ENCODE measurements around the gene AP4E1.
A peak's percentile ranks its signal among the peaks of the same experiment; 100 is the strongest.
"Not testable (repeated sequence)": the region's sequence is repeated elsewhere in the genome, so short reads cannot be mapped to it uniquely, and the experiment has no call there.

Gene AP4E1

DNA sequence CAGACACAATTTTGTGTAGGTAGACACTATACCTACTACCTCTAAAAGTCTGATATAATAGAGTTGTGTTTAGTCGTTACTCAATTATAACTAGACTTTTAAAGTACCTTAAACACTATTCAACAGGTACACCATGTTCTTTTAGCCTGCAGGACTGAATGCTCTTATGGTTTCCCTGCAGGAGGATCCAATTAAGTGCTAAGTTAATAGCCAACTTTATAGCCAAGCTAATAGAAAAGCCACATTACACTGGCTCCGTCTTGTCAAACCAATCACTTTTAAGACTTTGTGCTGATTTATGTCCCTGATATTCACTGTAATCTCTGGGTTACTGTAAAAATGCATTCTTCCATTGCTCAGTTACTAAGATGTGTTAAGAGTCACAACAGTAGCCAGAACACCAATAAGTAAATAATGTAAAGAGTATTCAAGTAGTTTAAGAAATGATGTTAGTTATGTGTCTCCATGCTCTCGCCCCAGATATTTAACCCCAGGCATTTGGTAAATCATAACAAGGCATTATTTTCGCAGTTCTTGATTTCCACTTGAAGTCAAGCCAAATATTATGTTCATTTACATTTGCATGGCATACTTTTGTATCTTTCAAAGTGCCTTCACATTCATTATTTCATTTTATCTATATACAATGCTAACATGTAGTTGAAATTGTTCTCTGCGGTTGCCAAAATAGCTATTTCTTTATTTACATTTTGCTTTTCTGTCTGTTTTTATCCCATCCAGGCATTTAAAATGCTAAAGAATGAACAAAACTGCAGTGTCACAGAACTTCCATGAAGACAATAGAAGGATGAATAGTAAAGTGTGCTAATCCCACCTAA is 42.7 kb upstream of the AP4E1 start:
- Histone ChIP-seq H3K4me3 (ENCODE audit: low read length) (no peak overlapping the region), H3K4me1 (ENCODE audit: low read length) (no peaks in the 10 kb centered on the region), H3K36me3 (replicated peaks; ENCODE audit: low read depth, low read length) (no peaks in the 10 kb centered on the region), H3K9me3 (ENCODE audit: insufficient read depth, low read length) (no peaks in the 10 kb centered on the region), H3K27me3 (ENCODE audit: low read depth, low read length) (peaks cover 12% of the 10 kb centered on the region; the same call in 1 of the 2 replicates), H3K9ac (ENCODE audit: low read length) (no peak overlapping the region), H3K4me2 (ENCODE audit: low read length) (no peak overlapping the region), H3K79me2 (ENCODE audit: low read length) (no peaks in the 10 kb centered on the region), H4K20me1 (ENCODE audit: insufficient read depth, low read length) (no peaks in the 10 kb centered on the region), H3K27ac (ENCODE audit: low read length) (no peak overlapping the region), H2AFZ (ENCODE audit: low read depth, low read length) (no peak overlapping the region)
- TF ChIP-seq EZH2phosphoT487 (IDR thresholded peaks at IDR 0.05; ENCODE audit: low read depth): no peak
- TF ChIP-seq, protein P1, sequence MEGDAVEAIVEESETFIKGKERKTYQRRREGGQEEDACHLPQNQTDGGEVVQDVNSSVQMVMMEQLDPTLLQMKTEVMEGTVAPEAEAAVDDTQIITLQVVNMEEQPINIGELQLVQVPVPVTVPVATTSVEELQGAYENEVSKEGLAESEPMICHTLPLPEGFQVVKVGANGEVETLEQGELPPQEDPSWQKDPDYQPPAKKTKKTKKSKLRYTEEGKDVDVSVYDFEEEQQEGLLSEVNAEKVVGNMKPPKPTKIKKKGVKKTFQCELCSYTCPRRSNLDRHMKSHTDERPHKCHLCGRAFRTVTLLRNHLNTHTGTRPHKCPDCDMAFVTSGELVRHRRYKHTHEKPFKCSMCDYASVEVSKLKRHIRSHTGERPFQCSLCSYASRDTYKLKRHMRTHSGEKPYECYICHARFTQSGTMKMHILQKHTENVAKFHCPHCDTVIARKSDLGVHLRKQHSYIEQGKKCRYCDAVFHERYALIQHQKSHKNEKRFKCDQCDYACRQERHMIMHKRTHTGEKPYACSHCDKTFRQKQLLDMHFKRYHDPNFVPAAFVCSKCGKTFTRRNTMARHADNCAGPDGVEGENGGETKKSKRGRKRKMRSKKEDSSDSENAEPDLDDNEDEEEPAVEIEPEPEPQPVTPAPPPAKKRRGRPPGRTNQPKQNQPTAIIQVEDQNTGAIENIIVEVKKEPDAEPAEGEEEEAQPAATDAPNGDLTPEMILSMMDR (IDR thresholded peaks at IDR 0.05; ENCODE audit: low read depth, low read length): no peak

DNA sequence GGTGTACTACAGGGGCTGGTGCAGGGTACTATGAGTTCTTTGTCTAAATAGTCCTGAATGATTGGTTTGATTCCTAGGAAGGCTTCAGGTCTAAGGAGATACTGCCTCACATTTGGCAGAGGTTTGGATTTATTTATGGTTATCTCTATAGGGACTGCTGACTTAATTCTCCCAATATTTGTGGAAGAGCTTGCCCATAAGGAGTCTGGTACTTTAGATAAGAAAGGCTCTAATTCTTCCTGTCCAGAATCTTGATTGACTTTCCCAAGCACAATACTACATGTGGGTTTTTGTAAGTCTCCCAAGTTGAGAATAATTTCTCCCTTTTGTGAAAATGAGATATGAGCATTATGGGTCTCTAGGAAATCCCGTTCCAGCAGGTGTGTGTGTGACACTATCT is 36.7 kb upstream of the AP4E1 start:
- no peaks in the 10 kb centered on the region for H3K79me2 ChIP-seq (ENCODE audit: low read length)
- no peaks in the 10 kb centered on the region for H3K36me3 ChIP-seq (replicated peaks; ENCODE audit: low read depth, low read length)
- H3K4me2 ChIP-seq (ENCODE audit: low read length): no peak overlapping the region
- peaks cover 25% of the 10 kb centered on the region for H3K4me1 ChIP-seq (ENCODE audit: low read length)
- no peaks in the 10 kb centered on the region for H3K9me3 ChIP-seq (ENCODE audit: insufficient read depth, low read length)
- TF ChIP-seq EZH2phosphoT487 (IDR thresholded peaks at IDR 0.05; ENCODE audit: low read depth): no peak
- TF ChIP-seq, protein P1 (IDR thresholded peaks at IDR 0.05; ENCODE audit: low read depth, low read length): no peak
- H3K27ac ChIP-seq (ENCODE audit: low read length): no peak overlapping the region
- H4K20me1 ChIP-seq (ENCODE audit: insufficient read depth, low read length): no peaks in the 10 kb centered on the region
- no peak overlapping the region for H2AFZ ChIP-seq (ENCODE audit: low read depth, low read length)
- H3K27me3 ChIP-seq (ENCODE audit: low read depth, low read length): peaks cover 35% of the 10 kb centered on the region
- H3K4me3 ChIP-seq (ENCODE audit: low read length): no peak overlapping the region
- H3K9ac ChIP-seq (ENCODE audit: low read length): no peak overlapping the region

DNA sequence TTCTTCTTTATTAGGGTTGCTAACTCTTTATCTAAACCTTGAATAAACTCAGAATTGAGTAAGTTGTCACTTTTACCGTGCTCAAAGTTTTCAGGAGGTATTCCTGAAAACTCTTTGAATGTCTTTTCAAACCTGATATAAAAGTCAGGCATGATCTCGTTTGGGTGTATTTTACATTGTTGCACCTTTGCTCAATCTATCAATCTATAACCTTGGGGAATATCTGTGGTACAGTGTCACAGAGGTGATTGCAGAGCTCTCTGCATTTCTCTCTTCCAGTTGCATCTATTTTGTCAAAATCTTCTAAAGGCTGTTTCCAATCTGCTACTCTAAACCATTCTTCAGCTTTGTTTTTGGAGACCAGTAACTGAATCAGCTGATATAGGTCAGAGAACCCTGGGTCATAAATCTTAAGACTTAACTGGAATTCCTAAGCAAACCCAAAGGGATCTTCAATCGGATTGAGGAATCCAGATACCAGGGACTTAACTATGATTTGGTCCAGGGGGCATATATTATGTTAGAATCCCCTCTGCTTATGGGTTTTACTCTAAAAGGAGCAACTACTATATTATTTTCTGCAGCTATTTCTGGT is 35.6 kb upstream of the AP4E1 start:
- peaks cover 35% of the 10 kb centered on the region for H3K27me3 ChIP-seq (ENCODE audit: low read depth, low read length)
- peak overlapping the region; percentile 93 for H3K4me2 ChIP-seq (ENCODE audit: low read length)
- peak overlapping the region; percentile 64 for H3K9ac ChIP-seq (ENCODE audit: low read length)
- no peaks in the 10 kb centered on the region for H4K20me1 ChIP-seq (ENCODE audit: insufficient read depth, low read length)
- peaks cover 35% of the 10 kb centered on the region for H3K4me1 ChIP-seq (ENCODE audit: low read length)
- no peaks in the 10 kb centered on the region for H3K79me2 ChIP-seq (ENCODE audit: low read length)
- H3K4me3 ChIP-seq (ENCODE audit: low read length): peak overlapping the region; percentile 57; the same call in 1 of the 2 replicates
- H3K36me3 ChIP-seq (replicated peaks; ENCODE audit: low read depth, low read length): no peaks in the 10 kb centered on the region
- no peak for TF ChIP-seq EZH2phosphoT487 (IDR thresholded peaks at IDR 0.05; ENCODE audit: low read depth)
- TF ChIP-seq, protein P1 (IDR thresholded peaks at IDR 0.05; ENCODE audit: low read depth, low read length): no peak
- H3K27ac ChIP-seq (ENCODE audit: low read length): no peak overlapping the region
- no peaks in the 10 kb centered on the region for H3K9me3 ChIP-seq (ENCODE audit: insufficient read depth, low read length)
- H2AFZ ChIP-seq (ENCODE audit: low read depth, low read length): no peak overlapping the region; the same call in 1 of the 2 replicates

DNA sequence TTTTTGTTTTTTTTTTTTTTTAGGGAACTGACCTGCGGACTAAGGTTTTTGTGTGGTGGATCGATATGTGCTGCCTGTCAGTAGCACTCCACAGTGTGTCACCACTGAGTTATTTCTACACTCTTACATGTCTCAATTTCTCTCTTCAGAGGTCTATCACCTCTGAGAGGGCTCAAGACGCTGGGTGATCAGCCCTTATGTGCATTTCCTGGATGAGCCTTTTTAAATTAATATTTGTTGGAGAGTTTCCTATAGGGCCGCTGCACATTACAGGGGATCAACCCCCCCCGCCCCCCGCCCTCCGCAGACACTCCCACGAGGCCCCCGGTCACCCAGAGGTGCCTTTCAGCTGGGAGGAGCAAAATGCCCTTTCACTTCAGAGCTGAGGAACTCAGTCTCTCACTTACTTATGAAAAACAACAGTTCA is 34.5 kb upstream of the AP4E1 start:
- H4K20me1 ChIP-seq (ENCODE audit: insufficient read depth, low read length): no peaks in the 10 kb centered on the region
- TF ChIP-seq, protein P1 (IDR thresholded peaks at IDR 0.05; ENCODE audit: low read depth, low read length): peak; percentile 41
- no peak for TF ChIP-seq EZH2phosphoT487 (IDR thresholded peaks at IDR 0.05; ENCODE audit: low read depth)
- peak overlapping the region; percentile 65 for H3K27ac ChIP-seq (ENCODE audit: low read length)
- peaks cover 45% of the 10 kb centered on the region for H3K4me1 ChIP-seq (ENCODE audit: low read length)
- H3K9ac ChIP-seq (ENCODE audit: low read length): peak overlapping the region; percentile 64
- H3K79me2 ChIP-seq (ENCODE audit: low read length): no peaks in the 10 kb centered on the region
- H3K4me3 ChIP-seq (ENCODE audit: low read length): peak overlapping the region; percentile 57
- H3K27me3 ChIP-seq (ENCODE audit: low read depth, low read length): peaks cover 35% of the 10 kb centered on the region
- H3K9me3 ChIP-seq (ENCODE audit: insufficient read depth, low read length): no peaks in the 10 kb centered on the region
- H3K4me2 ChIP-seq (ENCODE audit: low read length): peak overlapping the region; percentile 93
- H3K36me3 ChIP-seq (replicated peaks; ENCODE audit: low read depth, low read length): no peaks in the 10 kb centered on the region
- peak overlapping the region; percentile 77 for H2AFZ ChIP-seq (ENCODE audit: low read depth, low read length)

DNA sequence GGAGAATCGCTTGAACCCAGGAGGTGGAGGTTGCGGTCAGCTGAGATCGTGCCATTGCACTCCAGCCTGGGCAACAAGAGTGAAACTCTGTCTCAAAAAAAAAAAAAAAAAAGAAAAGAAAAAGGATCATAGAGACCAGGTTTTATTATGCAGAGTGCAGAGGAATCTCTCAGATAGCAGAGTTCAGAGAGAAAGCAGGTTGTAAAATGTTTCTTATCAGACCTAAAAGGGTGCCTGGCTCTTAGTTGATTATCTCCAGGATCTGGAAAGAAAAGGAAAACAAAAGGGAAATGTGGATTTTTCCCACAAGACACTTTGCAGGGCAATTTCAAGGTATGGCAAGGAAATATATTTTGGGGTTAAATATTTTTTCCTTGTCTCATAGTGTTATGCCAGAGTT is 33.2 kb upstream of the AP4E1 start:
- not testable (repeated sequence) for H3K4me3 ChIP-seq (ENCODE audit: low read length); H3K9me3 ChIP-seq (ENCODE audit: insufficient read depth, low read length); H3K9ac ChIP-seq (ENCODE audit: low read length); H3K79me2 ChIP-seq (ENCODE audit: low read length); H4K20me1 ChIP-seq (ENCODE audit: insufficient read depth, low read length); H3K4me2 ChIP-seq (ENCODE audit: low read length); H2AFZ ChIP-seq (ENCODE audit: low read depth, low read length); H3K36me3 ChIP-seq (replicated peaks; ENCODE audit: low read depth, low read length); H3K27ac ChIP-seq (ENCODE audit: low read length)
- peaks cover 58% of the 10 kb centered on the region for H3K4me1 ChIP-seq (ENCODE audit: low read length)
- peaks cover 28% of the 10 kb centered on the region for H3K27me3 ChIP-seq (ENCODE audit: low read depth, low read length)

Measured in OCI-LY3 (cell line).